Activated CD4-positive, alpha-beta T cell treated with anti-CD3 and anti-CD28 coated beads, Interleukin-10, Interleukin-2, amounts not matched to agents 100 ng/mL and 50 ng/mL, durations not matched to agents 16 hours and 8 hours (primary cell): Measurements from ENCODE around the gene OSBPL6.
"Not testable (repeated sequence)": the region's sequence is repeated elsewhere in the genome, so short reads cannot be mapped to it uniquely, and the experiment has no call there.

Source experiments
- DNase-seq: peaks from one replicate; pipeline ENCODE4 v3.0.0-alpha.2; 2020

The OSBPL6 gene

DNA sequence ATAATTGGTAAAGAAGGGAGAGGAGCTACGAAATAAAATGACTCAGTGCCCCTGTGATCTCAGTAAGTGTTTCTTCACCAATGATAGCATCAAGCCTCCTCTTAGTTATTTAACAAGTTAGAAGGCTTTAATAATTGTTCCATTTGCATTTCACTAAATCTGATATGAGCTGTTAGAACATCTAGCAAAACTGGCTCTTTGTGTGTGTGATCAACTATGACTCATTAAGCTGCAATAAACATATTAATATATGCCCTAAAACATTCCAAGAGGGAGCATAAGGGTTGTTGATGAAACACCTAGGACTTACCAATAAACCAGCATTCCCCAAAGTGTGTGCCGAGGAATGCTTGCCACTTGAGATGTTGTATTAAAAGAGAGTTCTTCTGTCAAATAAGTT is 115.2 kb downstream of the OSBPL6 start:
- DNase-seq: no peak

DNA sequence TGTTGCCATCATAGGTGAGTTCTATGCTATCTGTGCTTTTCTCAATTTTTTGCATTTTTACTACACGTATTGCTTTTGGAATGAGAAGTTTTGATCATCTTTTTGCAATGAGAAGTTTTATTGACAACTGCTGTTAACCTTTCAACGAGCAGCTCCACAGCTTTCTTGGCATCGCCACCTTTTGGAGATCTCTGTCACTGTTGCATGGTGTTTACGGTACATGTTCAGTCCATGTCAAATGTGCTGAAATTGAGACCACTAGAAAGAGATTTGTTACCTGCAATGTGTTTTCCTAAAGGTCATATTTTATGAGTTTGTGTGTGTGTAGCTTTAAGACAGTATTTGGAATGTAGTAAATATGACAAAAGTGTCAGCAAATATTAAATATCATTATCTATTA is 120.8 kb downstream of the OSBPL6 start:
- DNase-seq: no peak

DNA sequence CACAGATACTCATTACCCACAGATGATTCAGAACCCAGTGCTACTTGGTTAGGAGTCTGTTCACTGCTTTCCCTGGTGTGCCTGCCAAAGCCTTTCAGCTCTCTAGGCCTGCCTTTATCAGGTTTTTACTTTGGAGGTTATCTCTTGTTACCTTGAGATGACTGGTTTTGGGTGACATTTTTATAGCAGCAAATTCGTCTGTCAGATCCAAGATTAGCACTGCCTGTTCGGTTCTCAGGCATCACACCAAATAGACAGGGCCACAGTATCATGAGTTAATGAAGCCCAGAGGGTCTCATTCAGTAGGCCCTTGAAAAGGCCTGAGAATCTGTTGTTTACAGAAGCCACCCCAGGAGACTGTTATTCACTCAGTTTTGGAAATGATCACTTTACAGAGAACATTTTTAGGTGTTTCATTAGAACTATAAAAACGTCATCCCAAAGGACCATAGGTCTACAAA is 121.2 kb downstream of the OSBPL6 start:
- DNase-seq: no peak

DNA sequence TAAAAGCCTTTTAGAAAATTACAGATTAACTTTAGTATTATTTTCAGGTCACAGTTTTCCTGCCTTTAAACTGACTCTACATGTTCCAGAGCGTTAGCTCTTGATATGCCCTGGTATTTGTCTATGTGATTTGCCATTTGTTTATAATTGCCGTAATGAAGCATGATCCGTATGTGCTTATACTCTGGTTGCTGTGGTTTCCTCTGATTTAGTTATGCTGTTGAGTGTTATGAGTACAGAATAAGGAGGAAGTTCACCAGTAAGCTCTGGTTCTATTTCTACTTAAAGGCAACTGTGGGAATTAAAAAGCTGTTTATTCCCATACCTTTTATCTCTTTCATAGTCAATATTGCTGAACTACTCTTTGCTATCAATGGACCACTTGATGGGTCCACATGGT is 123.5 kb downstream of the OSBPL6 start:
- DNase-seq: no peak

DNA sequence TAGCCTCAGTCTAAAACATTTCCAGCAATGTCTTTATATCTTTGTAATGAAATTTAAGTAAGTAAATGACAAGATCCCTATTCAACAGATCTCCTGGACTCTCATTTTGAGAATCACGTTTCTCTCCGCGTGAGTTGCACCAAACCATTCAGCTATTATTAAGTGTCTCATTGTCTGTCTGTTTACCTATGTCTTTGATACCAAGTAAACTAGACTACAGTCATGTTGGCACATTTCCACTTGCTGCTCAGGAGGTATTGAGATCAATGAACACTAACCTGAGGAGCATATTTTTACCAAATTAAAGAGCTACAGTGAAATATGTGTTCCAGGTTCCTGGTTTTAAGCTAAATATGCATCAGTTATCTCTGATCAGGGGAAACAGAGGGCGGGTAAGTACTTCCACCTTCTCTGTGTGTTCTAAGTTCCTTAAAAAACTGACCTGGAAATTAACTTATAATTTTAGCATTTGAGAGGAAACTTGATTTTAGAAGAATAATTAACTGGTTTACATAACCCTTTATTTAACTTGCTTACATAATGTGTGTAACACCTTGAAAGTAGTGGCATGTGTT is 125.8 kb downstream of the OSBPL6 start:
- no peak for DNase-seq

DNA sequence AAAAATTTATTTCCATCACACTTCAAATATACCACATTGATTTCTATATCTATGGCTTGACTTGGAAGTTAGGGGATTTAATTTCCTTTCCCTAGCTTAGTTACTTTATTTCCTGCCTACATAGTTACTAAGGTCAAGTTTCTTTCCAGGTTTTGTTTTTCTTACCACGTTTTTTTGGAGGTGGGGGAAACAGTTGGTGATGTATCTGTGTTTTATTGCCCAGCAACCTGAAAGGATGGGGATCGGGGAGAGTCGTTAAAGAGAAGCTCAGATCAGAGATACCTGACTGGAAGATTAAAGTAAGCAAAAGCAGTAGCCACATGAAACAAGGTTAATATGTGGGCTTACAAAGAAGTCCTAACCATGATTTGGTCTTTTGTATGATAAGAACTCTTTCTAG is 127.8 kb downstream of the OSBPL6 start:
- no peak for DNase-seq

DNA sequence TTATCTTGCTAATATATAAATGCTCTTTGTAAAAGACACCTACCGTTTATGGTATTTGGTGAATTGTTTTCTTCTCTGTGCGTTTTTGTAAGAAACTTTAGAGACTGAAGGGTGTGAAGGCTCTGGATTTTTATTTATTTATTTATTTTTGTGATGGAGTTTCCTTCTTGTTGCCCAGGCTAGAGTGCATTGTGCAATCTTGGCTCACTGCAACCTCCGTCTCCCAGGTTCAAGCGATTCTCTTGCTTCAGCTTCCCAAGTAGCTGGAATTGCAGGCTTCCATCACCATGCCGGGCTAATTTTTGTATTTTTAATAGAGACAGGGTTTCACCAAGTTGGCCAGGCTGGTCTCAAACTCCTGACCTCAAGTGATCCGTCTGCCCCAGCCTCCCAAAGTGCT is 129.0 kb downstream of the OSBPL6 start:
- DNase-seq: not testable (repeated sequence)

DNA sequence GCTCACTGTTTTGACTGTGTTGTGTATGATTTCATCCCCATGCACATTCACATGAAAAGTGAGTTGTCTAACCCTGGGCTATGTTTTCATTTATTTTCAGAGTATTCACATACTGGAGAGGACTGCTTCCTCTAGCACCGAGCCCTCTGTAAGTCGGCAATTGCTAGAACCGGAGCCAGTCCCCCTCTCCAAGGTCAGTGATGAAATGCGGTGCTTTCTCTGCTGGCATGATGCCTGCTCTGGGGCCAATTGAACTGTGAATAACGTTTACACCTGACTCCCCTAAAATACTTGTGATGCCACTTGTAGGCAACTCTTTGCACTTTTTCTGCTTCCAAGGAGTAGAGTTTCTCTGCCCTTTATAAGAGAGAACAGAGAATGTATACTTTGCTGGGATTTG is 129.8 kb downstream of the OSBPL6 start:
- DNase-seq: no peak

DNA sequence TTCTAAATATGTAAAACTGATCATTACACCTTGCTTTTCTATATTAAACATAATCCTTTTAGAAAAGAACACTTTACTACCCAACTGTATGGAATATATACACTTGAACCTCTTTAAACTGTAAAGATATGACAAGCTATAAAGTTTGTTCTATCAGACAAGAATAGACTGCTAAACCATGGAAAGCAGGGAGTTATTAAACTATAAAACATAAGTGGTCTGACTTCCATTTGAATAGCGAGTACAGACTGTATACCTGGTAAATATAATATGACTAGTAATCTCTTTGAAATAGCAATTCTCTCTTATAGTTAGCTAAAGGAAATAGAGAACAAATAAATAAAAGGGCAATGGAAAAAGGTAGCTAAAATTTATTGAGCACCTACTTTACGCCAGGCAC is 131.0 kb downstream of the OSBPL6 start:
- no peak for DNase-seq

DNA sequence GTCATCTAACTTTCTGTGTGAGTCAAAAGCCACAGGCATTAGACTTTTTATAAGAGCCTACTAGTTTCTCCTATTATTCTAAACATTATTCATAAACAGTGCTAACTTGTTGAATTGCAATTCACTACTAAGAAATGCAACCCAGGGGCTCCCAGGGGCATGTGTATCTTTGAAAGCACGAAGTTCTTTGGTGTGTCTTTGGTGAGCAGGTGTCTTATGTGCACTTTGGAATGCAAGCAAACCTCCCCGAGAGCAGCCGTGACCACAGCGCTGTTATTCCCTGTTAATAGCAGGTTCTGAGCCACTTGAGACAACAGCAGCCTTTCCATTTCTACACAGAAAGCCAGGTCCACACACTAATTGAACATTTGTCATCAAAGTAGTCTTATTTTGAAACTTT is 133.2 kb downstream of the OSBPL6 start:
- no peak for DNase-seq

DNA sequence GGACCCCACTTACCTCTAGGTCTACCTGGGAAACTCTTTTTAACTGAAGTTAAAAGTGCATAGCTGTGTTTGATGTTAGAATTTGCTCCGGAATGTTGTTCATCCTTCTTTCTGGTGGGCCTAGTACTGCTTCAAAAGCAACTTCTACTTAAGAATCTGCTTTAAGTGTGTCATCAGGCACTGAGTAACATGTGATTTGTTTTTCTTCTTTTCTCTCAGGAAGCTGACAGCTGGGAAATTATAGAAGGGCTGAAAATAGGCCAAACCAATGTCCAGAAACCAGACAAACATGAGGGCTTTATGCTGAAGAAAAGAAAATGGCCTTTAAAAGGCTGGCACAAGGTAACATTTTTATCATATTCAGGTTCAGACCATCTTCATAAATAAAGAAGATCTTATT is 133.7 kb downstream of the OSBPL6 start:
- DNase-seq: no peak

DNA sequence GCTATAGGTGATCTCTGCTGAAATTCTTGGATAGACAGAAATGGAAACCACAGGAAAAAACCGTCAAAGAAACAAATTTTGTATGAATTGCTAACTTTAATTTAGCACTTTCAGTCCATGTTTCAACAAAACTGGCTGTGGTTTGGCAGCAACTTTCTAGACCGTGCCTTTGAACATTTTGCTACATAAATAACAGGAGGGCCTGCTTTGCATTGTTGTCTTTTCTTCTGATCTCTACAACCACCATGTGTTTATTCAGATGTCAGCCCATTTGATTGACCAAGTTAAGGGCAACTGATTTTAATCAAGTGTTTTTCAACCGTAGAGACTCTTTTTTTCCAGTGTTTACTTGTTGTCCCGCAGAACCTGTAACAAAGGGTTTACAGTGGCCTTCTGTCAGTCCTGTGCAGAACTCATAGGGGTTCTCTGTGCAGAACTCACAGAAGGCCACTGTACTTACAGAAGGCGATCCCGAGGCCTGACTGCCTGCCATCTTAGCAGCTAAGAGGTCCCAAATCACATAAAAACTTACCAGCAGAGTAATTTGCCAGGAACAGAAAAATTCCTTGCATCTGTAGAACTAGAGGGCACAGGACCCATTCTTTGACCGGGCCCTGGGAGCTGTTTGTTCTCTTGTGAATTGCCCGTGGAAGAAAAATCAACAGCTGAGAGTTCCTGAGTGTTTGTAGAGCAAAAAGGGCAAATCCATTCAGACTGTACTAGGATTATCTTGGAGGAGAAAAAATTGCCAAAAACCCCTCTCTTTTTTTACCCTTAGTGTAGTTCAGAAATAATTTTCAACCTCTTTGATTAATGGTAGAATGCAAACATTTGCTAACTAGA is 136.1 kb downstream of the OSBPL6 start:
- no peak for DNase-seq

DNA sequence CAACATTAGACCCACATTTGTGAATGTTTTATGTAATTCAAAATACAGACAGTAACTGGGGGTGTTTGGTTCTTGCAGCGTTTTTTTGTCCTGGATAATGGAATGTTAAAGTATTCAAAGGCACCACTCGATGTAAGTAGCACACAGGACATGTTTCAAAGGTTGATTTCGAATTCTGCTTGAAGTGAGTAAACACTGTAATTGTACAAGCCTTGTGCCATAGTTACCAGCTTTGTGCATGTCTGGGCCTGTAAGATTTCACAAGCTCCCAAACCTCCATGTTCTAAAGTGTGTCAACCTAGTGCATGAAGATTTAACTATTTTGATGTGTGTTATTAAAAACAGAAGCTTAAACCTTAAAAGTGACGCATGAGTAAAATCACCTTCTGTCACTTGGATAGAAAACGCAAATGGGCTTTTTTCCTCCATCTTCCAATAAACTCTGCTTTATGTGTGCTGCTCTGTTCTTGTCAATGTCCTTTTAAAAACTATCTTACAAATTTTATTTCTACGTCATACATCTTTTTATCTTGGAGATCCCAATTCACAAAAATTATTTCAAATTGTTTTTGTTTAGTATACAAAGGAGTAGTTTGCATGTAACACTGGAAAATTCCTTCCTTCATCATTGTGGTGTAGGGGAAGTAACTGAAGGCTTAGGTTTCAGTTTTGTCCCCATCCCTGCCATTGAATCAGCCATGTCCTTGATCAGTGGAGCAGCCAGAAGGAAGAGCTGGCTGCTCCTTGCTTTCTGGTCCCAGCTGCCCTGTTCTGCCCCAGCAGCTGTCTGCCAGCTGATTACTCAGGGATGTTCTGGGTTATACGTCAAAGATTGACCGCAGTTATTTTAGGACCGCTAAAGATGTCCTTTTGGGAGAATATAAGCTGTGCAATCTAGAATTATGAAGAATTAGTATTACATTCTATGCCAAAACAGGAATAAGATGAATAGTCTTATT is 137.4 kb downstream of the OSBPL6 start:
- no peak for DNase-seq

DNA sequence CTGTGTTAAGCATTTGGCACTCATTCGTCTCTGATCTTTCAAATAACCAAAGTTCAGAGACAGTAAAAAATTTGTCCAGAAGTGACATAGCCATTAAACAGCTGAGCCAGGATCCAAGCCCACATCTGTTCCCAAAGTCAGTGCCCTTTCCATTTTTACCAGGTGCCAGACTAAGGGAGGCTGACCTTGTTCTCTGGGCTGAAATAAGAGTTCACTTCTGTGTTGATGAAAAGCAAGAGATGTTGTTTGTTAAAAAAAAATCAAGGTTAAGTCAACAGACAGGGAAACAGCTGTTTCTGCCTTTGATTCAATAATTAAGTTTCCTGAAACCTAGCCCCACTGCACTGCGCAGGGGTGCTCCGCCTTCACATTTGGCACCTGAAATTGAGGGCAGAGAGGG is 139.5 kb downstream of the OSBPL6 start:
- DNase-seq: no peak

DNA sequence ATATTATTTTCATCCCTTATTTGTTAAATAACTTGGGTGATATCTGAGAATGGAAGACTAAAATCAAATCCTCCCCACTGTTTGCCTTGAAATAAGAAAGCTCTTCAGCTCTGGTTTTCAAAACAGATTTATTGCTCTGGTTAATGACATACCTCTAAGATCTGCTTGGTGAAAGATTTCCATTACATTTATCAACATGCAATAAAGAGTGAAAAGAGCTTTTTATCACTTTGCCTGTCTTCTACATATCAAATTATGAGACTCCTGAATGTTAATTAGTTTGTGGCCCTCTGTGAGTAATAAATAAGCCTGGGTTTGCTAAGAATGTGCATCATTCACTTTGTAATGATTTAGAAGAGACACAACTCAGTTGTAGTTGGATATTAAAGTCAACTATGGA is 140.9 kb downstream of the OSBPL6 start:
- DNase-seq: no peak

DNA sequence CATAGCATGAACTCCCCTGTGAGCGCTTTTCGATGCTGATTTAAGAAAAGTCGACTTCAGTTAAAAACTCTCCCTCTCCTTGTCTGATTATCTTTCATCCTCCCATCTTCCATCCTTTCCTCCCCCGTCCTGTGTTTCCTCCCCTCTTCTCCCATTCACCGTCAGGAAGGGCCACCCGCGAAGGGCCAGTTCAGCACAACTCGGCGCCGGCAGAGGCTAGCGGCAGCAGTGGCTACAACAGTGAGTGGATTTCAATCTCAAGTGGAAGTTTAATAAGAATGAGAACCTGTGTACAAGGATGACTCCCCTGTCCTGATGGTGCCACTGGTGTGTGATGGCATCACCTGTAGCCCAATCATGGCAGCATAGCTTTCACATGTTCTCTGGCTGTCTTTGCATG is 149.8 kb downstream of the OSBPL6 start:
- no peak for DNase-seq

DNA sequence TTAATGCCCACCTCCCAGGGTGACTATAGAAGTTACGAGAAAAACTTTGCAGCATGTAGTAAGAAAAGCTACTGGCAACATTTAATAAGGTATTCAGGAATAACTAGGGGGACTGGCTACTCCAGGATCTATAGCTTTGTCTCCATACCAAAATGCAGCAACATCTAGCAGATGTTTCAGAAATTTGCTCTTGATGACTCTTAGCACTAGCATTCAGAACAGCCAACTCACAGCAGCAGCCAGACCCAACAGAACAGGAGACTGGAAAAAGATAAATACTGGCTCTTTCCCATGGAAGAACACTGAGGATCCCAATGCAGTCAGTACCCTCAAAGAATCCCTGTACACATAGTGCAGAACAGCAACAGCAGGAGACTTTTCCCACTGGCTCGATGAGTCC is 151.6 kb downstream of the OSBPL6 start:
- no peak for DNase-seq

DNA sequence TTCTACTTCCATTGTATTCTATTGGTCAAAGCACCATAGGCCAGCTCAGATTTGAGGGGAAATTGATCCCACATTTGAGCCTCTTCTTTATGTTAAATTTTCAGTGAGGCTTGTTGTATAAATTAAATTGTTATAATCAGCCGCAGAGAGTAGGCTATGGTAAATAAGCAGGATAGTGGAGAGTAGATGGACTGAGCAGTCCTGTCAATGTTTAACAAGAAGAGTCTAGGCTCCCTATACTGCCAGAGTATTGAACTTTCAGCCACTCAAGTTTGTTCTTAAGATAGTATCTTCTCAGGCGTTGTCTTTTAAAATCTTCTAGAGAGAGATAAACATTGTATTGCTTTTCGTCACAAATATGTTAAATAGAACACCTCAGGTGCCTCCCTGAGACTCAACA is 155.7 kb downstream of the OSBPL6 start:
- DNase-seq: no peak

DNA sequence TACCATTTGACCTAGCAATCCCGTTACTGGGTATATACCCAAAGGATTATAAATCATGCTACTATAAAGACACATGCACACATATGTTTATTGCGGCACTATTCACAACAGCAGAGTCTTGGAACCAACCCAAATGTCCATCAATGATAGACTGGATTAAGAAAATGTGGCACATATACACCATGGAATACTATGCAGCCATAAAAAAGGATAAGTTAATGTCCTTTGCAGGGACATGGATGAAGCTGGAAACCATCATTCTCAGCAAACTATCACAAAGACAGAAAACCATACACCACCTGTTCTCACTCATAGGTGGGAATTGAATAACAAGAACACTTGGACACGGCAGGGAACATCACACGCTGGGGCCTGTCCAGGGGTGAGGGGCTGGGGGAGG is 163.4 kb downstream of the OSBPL6 start:
- not testable (repeated sequence) for DNase-seq

DNA sequence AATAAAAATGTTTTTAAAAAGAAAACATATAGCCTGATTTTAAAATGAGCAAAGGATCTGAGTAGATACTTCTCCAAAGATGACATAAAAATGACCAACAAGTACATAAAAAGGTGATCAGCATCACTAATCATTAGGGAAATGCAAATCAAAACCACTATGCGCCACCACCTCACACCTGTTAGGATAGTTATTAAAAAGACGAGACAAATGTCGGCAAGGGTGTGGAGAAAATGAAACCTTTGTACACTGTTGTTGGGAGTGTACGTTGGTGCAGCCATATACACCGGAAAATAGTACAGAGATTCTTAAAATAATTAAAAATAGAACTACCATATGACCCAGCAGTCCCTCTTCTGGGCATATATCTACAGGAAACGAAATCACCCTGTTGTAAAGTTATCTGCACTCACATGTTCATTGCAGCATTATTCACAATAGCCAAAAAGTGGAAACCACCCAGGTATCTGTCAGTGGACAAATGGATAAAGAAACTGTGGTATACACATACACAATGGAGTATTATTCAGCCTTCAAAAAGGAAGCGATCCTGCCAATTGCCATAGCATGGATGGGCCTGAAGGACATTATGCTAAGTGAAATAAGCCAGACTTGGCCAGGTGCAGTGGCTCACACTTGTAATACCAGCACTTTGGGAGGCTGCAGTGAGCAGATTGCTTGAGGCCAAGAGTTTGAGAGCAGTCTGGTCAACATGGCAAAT is 165.0 kb downstream of the OSBPL6 start:
- no peak for DNase-seq

DNA sequence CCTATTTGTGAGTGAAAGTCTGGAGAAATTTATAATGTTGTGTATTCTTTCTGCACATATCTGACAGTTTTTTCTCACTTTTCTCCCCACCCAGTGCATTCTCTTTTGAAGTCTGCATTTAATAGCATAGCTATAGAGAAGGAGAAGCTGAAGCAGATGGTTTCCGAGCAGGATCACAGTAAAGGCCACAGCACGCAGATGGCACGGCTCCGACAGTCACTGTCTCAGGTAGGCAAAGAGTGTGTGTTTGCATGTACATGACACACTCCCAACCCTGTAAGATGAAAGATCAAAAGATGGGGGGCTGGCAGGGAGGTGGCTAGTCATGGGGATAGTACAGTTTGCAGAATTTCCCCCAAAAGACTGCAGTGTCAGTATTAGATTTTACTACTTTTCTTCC is 167.3 kb downstream of the OSBPL6 start:
- DNase-seq: no peak

DNA sequence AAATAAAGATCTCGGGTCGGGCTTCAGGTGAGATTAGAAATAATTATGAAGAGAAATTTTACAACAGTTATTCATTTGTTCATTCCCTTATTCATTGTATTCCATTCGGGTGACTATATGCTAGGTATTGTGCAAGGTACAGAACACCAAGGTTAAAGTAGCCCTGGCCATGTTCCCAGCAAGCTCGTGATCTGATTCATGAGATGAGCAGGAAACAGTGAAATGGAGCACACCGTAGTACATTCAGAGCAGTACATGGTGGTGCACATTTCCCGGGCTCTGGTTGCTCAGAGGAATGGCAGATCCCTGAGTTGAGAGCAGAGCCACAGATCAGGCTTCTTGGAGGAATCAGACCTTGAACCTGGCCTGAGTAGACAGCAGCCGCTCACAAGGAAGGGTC is 168.9 kb downstream of the OSBPL6 start:
- DNase-seq: no peak

DNA sequence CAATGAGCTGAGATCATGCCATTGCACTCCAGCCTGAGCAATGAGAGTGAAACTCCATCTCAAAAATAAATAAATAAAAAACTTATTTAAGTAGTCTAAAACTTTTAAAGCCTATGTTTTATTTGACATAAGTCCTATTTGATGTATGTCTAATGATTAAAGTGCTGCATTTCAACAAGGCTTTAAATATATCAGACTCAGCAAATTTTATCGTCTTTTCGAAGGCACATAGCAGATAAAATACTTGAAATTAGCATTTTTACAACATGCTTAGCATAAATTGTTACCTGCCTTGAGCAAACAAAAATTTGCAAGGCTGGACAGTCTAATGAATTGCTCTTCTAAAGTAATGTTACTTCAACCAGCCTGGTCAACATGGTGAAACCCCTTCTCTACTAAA is 170.8 kb downstream of the OSBPL6 start:
- no peak for DNase-seq
